CD4-positive, alpha-beta T cell (primary cell): Measurements from ENCODE around the gene VWF. TPM values are rescaled to one million over a fixed set of nuclear protein-coding genes. Genes with fewer than 3 reads are reported as not detected.

Source experiments
- ATAC-seq: fragments of 200-7000 bp; cut with Tn5 transposase; one replicate; pipeline ENCODE4 v1.10.0; 2022; ENCODE audit warnings: mild to moderate bottlenecking; ENCODE audit not compliant: poor library complexity
- CTCF ChIA-PET: fragments of 350-600 bp; sonication (Branson Sonifier 250); formaldehyde crosslinking; loops from one replicate; lab custom pipeline; 2021; ENCODE audit warnings: antibody characterized with exemption, inconsistent platforms; lab: Charles Lee
- POLR2A ChIA-PET: fragments of 350-600 bp; sonication (Branson Sonifier 250); formaldehyde crosslinking; loops from one replicate; lab custom pipeline; 2021; ENCODE audit warnings: antibody characterized with exemption, inconsistent platforms; lab: Charles Lee
- DNase-seq, 14 experiments: peaks; one replicate each; pipeline ENCODE4 v3.0.0-alpha.2; 2013 to 2020; ENCODE audit warnings: mixed read lengths in 2 of 14
- H3K27ac ChIP-seq, 2 donors: one replicate each; pipeline versions ENCODE4 v1.5.1 to v1.7.0; 2013; ENCODE audit warnings: low read length in 2 of 2, low read depth in 1 of 2, mild to moderate bottlenecking in 1 of 2
- H3K27me3 ChIP-seq, 2 experiments: 1 replicate in 1 of 2; 2 replicates in 1 of 2; pipeline versions ENCODE4 v1.6.1 to v1.7.0; 2013; ENCODE audit warnings: low read length in 2 of 2, control low read depth in 1 of 2, mild to moderate bottlenecking in 1 of 2, moderate library complexity in 1 of 2; ENCODE audit not compliant: insufficient read depth in 2 of 2, control insufficient read depth in 1 of 2
- H3K36me3 ChIP-seq: one replicate; pipeline ENCODE4 v1.6.1; 2013; ENCODE audit warnings: low read length, control low read depth; ENCODE audit not compliant: insufficient read depth
- H3K4me1 ChIP-seq: one replicate; pipeline ENCODE4 v1.6.1; 2013; ENCODE audit warnings: low read length, control low read depth; ENCODE audit not compliant: insufficient read depth
- H3K4me3 ChIP-seq: one replicate; pipeline ENCODE4 v1.5.1; 2013; ENCODE audit warnings: mild to moderate bottlenecking, low read length, moderate library complexity
- H3K9me3 ChIP-seq, 2 experiments: 1 replicate in 1 of 2; 2 replicates in 1 of 2; pipeline versions ENCODE4 v1.6.1 to v1.7.0; 2013; ENCODE audit warnings: low read length in 2 of 2, mild to moderate bottlenecking in 2 of 2, control low read depth in 1 of 2, moderate library complexity in 1 of 2; ENCODE audit not compliant: control insufficient read depth in 1 of 2, insufficient read depth in 1 of 2
- H3K27ac Mint-ChIP-seq: one replicate; pipeline ENCODE4 v1.8.0; 2020; ENCODE audit warnings: mixed read lengths
- H3K27me3 Mint-ChIP-seq: one replicate; pipeline ENCODE4 v1.8.0; 2021; ENCODE audit warnings: mixed read lengths
- H3K36me3 Mint-ChIP-seq: one replicate; pipeline ENCODE4 v1.8.0; 2021; ENCODE audit warnings: low read depth, mixed read lengths
- H3K4me1 Mint-ChIP-seq: one replicate; pipeline ENCODE4 v1.8.0; 2021; ENCODE audit warnings: low read depth, mixed read lengths
- H3K4me3 Mint-ChIP-seq: one replicate; pipeline ENCODE4 v1.8.0; 2020; ENCODE audit warnings: mild to moderate bottlenecking, mixed read lengths
- H3K9me3 Mint-ChIP-seq: one replicate; pipeline ENCODE4 v1.8.0; 2020; ENCODE audit warnings: mixed read lengths
- intact Hi-C, 2 experiments: fragments of 100-400 bp; cut with DNase I in 1 of 2; cut with micrococcal nuclease in 1 of 2; formaldehyde crosslinking; loops; one replicate each; pipeline versions ENCODE4 v1.15.1 to v1.9.0; 2023 to 2025; cut with DNase I, micrococcal nuclease
- total RNA-seq, 174 experiments: library from RNA in 2 of 174; stranded (reverse) in 2 of 174; gene quantifications; one replicate each; pipeline ENCODE4 v1.2.3 and lab custom pipeline; 2021 to 2026
- TF ChIP-seq, protein P1 (sequence below): fragments of 200-600 bp; IDR thresholded peaks from one replicate; pipeline ENCODE4 v1.8.0; 2022; ENCODE audit warnings: antibody characterized with exemption, mild to moderate bottlenecking

VWF gene
- total RNA-seq, 2 experiments from 2014 or later = 0.20 TPM; not detected in 1

DNA sequence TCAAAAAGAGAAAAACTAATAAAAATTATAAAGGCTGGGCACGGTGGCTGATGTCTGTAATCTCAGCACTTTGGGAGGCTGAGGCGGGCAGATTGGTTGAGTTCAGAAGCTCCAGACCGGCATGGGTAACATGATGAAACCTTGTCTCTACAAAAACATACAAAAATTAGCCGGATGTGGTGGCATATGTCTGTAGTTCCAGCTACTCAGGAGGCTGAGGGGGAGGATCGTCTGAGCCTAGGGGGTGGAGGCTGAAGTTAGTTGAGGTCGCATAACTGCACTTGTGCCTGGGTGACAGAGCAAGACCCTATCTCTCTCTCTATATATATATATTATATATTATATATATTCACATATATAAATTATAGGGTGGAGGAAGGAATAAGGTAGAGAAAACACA lies 146.9 kb downstream of the VWF start:
- H3K9me3 Mint-ChIP-seq = no peaks in the 10 kb centered on the region
- TF ChIP-seq, protein P1, sequence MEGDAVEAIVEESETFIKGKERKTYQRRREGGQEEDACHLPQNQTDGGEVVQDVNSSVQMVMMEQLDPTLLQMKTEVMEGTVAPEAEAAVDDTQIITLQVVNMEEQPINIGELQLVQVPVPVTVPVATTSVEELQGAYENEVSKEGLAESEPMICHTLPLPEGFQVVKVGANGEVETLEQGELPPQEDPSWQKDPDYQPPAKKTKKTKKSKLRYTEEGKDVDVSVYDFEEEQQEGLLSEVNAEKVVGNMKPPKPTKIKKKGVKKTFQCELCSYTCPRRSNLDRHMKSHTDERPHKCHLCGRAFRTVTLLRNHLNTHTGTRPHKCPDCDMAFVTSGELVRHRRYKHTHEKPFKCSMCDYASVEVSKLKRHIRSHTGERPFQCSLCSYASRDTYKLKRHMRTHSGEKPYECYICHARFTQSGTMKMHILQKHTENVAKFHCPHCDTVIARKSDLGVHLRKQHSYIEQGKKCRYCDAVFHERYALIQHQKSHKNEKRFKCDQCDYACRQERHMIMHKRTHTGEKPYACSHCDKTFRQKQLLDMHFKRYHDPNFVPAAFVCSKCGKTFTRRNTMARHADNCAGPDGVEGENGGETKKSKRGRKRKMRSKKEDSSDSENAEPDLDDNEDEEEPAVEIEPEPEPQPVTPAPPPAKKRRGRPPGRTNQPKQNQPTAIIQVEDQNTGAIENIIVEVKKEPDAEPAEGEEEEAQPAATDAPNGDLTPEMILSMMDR = no peak
- ATAC-seq = no peak
- Histone ChIP-seq H3K4me3 (no peak overlapping the region), H3K27me3 (peaks cover 0 to 8% of the 10 kb centered on the region in 2 experiments), H3K9me3 (no peaks in the 10 kb centered on the region), H3K36me3 (no peaks in the 10 kb centered on the region), H3K4me1 (no peaks in the 10 kb centered on the region), H3K27ac (no peak overlapping the region)
- H3K27me3 Mint-ChIP-seq = peaks cover 27% of the 10 kb centered on the region
- intact Hi-C loops = no loop called here
- H3K4me1 Mint-ChIP-seq = no peaks in the 10 kb centered on the region
- no peaks in the 10 kb centered on the region for H3K36me3 Mint-ChIP-seq
- H3K27ac Mint-ChIP-seq = no peak overlapping the region
- DNase-seq = no peak
- ChIA-PET POLR2A (no interaction called here), CTCF (no interaction called here)
- H3K4me3 Mint-ChIP-seq = no peak overlapping the region

DNA sequence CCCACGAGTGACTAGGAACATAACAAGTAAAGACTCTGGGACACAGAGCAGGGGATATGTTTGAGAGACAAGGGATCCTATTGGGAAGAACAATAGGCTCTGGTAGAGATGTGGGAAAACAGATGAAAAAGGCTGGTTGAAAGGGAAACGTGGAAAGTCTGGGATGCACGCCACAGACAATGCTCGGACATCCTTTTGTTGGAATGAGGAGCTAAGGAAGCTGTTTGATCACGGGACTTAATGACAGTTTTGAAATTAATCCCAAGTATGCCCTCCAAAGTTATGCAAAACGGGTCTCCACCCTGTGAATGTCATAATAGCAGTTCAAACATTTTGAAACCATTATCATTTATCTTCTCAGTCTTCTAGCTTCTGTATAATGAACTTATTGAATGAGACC lies 147.8 kb downstream of the VWF start:
- CTCF ChIA-PET = no interaction called here
- Mint-ChIP-seq H3K27me3 (peaks cover 29% of the 10 kb centered on the region), H3K36me3 (no peaks in the 10 kb centered on the region), H3K27ac (no peak overlapping the region), H3K9me3 (no peaks in the 10 kb centered on the region), H3K4me3 (no peak overlapping the region), H3K4me1 (no peaks in the 10 kb centered on the region)
- no peaks in the 10 kb centered on the region for H3K36me3 ChIP-seq
- H3K9me3 ChIP-seq = no peaks in the 10 kb centered on the region
- H3K4me3 ChIP-seq = no peak overlapping the region
- DNase-seq (no peak), ATAC-seq (no peak)
- H3K27ac ChIP-seq = no peak overlapping the region
- intact Hi-C loops = no loop called here
- peaks cover 0 to 8% of the 10 kb centered on the region in 2 experiments for H3K27me3 ChIP-seq
- POLR2A ChIA-PET = no interaction called here
- H3K4me1 ChIP-seq = no peaks in the 10 kb centered on the region
- TF ChIP-seq, protein P1 = no peak

DNA sequence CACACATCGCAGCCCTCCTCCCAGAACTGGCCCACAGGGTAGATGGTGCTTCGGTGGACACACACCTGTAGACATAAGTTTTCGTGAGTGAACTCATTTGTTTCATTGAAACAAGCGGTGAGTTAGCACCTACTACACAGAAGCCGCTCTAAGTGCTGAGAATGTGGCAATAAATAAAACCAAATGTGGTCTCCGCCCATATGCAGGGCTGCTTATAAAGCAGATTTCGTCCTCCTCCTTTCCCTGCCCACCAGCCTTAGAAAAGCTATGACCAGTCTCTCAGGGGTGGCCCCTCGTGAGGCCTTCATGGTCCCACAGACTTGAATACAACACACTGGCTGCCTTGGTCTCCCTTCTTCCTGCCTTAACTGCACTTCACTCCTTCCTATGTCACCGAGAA lies 148.3 kb downstream of the VWF start:
- H3K4me3 Mint-ChIP-seq = no peak overlapping the region
- POLR2A ChIA-PET = no interaction called here
- no peaks in the 10 kb centered on the region for H3K36me3 Mint-ChIP-seq
- CTCF ChIA-PET = no interaction called here
- H3K4me1 ChIP-seq = no peaks in the 10 kb centered on the region
- H3K27me3 ChIP-seq = peaks cover 0 to 8% of the 10 kb centered on the region in 2 experiments
- no peaks in the 10 kb centered on the region for H3K9me3 Mint-ChIP-seq
- no peak overlapping the region for H3K27ac ChIP-seq
- no peak overlapping the region for H3K4me3 ChIP-seq
- intact Hi-C loops = no loop called here
- no peaks in the 10 kb centered on the region for H3K4me1 Mint-ChIP-seq
- H3K27me3 Mint-ChIP-seq = peaks cover 29% of the 10 kb centered on the region
- TF ChIP-seq, protein P1 = no peak
- no peak overlapping the region for H3K27ac Mint-ChIP-seq
- no peak for ATAC-seq
- DNase-seq = no peak
- no peaks in the 10 kb centered on the region for H3K36me3 ChIP-seq
- no peaks in the 10 kb centered on the region for H3K9me3 ChIP-seq
